ENCODE data around the gene USP2. TPM values are rescaled to one million over a fixed set of nuclear protein-coding genes. Genes with fewer than 3 reads are reported as not detected.

USP2 gene
- total and polyA plus RNA-seq, 4 experiments from 2014 or later, result 0.17 to 0.22 (median 0.21) TPM; not detected in 1

DNA sequence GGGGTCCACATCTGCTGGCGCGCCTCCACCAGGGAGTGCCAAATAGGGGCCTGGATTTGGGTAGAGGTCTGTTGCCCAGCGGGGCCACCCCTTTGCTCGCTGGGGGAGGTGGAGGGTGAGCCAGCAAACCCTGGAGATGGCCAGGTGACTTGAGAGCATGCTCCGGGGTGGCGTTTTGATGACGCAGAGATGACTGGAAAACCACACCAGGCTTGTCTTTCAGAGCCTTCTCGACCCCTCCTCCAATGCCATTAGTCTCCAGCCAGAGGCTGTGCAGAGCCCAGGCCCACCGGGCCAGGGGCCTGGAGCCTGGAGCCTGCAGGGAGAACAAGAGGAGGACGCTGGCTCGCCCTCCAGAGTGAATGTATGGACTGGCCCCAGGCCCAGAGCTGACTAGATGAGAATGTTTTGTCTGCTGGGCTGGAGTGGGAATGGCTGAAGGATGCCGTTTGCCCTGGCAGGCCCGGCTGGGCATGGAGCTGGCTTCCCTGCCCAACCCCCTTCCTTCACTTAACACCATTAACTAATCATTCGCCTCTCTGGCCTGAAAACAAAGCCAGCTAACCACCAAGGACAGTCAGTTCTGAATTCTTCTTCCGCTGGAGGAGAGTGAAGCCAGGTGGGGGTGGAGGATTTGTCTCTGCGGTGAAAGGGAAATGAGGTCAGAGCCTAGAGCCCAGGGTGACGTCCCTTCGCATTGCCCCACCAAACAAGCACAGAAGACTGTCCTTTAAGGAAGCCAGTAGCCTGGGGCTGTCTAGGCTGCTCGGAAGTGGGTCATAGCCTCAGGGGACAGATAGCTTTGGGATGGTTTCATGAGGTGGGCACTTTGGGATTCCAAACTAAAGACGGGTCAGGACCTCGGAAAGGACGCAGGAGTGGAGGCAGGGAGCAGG lies 63.0 kb downstream of the USP2 start:
- ChIA-PET CTCF (ENCODE audit: partially characterized antibody) (interaction anchor here (1.6 kb wide), 2 partner anchors 122 to 150 kb away, joined by 3 to 10 read pairs; partner anchors contain the start of gene NLRX1), POLR2A (ENCODE audit: partially characterized antibody) (interaction anchor here (0.8 to 1.2 kb wide), 2 partner anchors 19 to 112 kb away, joined by 3 to 4 read pairs; partner anchors contain the start of gene CBL)
- Mint-ChIP-seq H3K4me1 (peaks cover 19 to 58% (median 34%) of the 10 kb centered on the region in 4 donors), H3K27ac (peak overlapping the region; percentile 65 to 96 (median 93)), H3K27me3 (peaks cover 1 to 16% of the 10 kb centered on the region in 2 donors), H3K4me3 (peak overlapping the region in 7 of 8 donors; percentile 13 to 83 (median 76)), H3K9me3 (no peaks in the 10 kb centered on the region), H3K36me3 (no peaks in the 10 kb centered on the region)
- H3K9me3 ChIP-seq (ENCODE audit: control insufficient read depth in 1 of 2, low read length in 2 of 2), result no peaks in the 10 kb centered on the region
- no peaks in the 10 kb centered on the region for H3K36me3 ChIP-seq (ENCODE audit: insufficient read depth, low read length)
- H3K27me3 ChIP-seq (ENCODE audit: insufficient read depth, low read length), result peaks cover 10% of the 10 kb centered on the region
- no peak overlapping the region for H3K4me3 ChIP-seq (ENCODE audit: low read length in 2 of 2)
- intact Hi-C loops (cut with micrococcal nuclease), result no loop called here
- H3K4me1 ChIP-seq (ENCODE audit: insufficient read depth, low read length), result peaks cover 64% of the 10 kb centered on the region
- H3K27ac ChIP-seq (ENCODE audit: low read depth, low read length), result peak overlapping the region; percentile 36
- peak; percentile 49 to 76 (median 55) for DNase-seq

DNA sequence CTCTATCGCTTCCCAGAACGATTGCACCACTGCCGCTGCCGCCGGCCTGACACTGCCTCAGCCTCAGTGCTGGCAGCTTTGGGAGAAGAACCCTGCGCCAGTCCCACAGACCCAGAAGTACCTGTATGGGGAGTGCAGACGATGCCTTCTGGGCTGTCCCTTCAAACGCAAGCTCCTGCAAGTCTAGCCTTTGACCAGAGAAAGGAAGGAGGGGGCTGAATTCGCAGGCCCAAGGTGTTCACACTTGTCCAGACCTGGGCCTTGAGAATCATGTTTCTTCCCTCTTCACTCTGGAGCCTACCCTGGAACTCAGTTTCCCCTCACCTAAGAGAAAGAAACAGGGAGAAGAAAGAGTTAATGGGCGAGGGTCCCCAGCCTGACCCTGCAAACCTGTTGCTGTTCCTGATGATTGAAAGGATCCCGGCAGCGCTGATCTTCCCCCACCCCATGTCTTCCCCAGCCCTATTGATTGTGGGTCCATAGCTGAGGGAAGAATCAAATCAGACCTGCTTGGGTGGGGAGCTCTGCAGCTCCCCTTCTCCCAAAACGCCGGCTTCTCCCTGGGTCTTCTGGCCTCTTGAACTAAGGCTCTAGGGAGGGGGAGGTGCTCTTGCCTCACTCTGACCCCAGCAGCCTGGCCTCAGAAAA lies 63.8 kb downstream of the USP2 start:
- H3K9me3 ChIP-seq (ENCODE audit: control insufficient read depth in 1 of 2, low read length in 2 of 2), result no peaks in the 10 kb centered on the region
- no peaks in the 10 kb centered on the region for H3K36me3 ChIP-seq (ENCODE audit: insufficient read depth, low read length)
- H3K27me3 Mint-ChIP-seq, result peaks cover 1 to 16% of the 10 kb centered on the region in 2 donors
- peak overlapping the region in 3 of 7 donors; percentile 23 to 52 (median 46) for H3K27ac Mint-ChIP-seq
- ChIA-PET CTCF (ENCODE audit: partially characterized antibody) (interaction anchor here (1.6 kb wide), 1 partner anchor 121 kb away, joined by 3 read pairs; no protein-coding TSS in a partner anchor), POLR2A (ENCODE audit: partially characterized antibody) (interaction anchor here (0.8 kb wide), 1 partner anchor 20 kb away, joined by 3 read pairs; no protein-coding TSS in a partner anchor)
- H3K4me3 ChIP-seq (ENCODE audit: low read length in 2 of 2), result no peak overlapping the region
- no peaks in the 10 kb centered on the region for H3K36me3 Mint-ChIP-seq
- DNase-seq, result no peak
- intact Hi-C loops (cut with micrococcal nuclease), result no loop called here
- no peaks in the 10 kb centered on the region for H3K9me3 Mint-ChIP-seq
- no peak overlapping the region for H3K27ac ChIP-seq (ENCODE audit: low read depth, low read length)
- peaks cover 60% of the 10 kb centered on the region for H3K4me1 ChIP-seq (ENCODE audit: insufficient read depth, low read length)
- H3K4me1 Mint-ChIP-seq, result peaks cover 17 to 54% (median 32%) of the 10 kb centered on the region in 4 donors
- H3K27me3 ChIP-seq (ENCODE audit: insufficient read depth, low read length), result peaks cover 10% of the 10 kb centered on the region
- H3K4me3 Mint-ChIP-seq, result peak overlapping the region in 2 of 8 donors; percentile 15 to 83

DNA sequence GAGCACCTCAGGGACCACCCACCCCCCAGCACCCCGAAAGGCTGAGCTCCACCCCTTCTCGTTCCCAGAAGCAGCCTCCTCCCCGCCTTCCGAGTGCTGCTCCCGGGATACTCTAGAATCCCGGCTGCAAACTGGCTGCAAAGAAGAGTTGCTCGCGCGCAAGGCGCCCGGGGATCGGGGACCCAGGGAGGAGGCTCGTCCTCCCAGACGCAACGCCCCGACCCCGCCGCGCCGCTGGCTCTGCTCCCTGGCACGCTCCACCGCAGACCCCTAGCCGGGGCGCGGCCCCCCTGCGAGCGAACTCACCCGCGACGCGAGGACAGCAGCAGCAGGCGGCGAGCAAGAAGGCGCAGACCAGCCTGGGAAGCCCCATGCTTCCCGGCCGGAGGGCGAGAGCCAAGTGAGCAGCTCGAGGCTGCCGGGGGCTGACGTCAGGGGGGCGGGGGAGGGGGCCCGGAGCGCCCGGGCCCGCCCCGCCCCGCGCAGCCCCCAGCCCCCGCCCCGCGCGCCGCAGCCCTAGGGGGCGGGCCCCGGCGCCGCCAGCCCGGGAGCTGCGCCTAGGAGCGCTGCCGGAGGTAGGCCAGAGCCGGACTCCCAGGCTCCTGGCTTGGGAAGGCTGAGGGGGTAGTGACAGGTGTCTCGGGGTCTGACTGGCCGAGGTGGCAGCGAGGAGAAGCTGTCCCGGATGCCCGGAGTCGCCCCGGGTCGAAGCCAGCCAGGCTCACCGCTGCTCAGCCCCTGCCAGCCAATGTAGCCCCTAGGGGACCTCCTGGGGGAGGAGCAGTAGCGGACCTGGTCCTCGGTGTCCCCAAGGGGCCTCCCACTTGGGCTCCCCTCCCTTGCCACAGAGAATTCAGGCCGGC lies 64.5 kb downstream of the USP2 start, which contains the start of gene MCAM:
TSS of gene MCAM (minus strand) at position 402 of the 863 bp plus-strand sequence. CDS start at position 373, 29 bp downstream.
- Histone ChIP-seq H3K36me3 (ENCODE audit: insufficient read depth, low read length) (no peaks in the 10 kb centered on the region), H3K4me3 (ENCODE audit: low read length in 2 of 2) (peak within 1 kb of the TSS; percentile 46 to 49), H3K27ac (ENCODE audit: low read depth, low read length) (no peak within 1 kb of the TSS), H3K27me3 (ENCODE audit: insufficient read depth, low read length) (peaks cover 10% of the 10 kb centered on the region), H3K9me3 (ENCODE audit: control insufficient read depth in 1 of 2, low read length in 2 of 2) (no peaks in the 10 kb centered on the region), H3K4me1 (ENCODE audit: insufficient read depth, low read length) (peaks cover 55% of the 10 kb centered on the region)
- Mint-ChIP-seq H3K36me3 (no peaks in the 10 kb centered on the region), H3K4me1 (peaks cover 14 to 49% (median 31%) of the 10 kb centered on the region in 4 donors), H3K27ac (peak within 1 kb of the TSS in 5 of 7 donors; percentile 35 to 70 (median 52)), H3K27me3 (peaks cover 1 to 16% of the 10 kb centered on the region in 2 donors), H3K9me3 (no peaks in the 10 kb centered on the region), H3K4me3 (peak within 1 kb of the TSS; percentile 50 to 83 (median 75))
- POLR2A ChIA-PET (ENCODE audit: partially characterized antibody), result interaction anchor here (0.9 kb wide), 1 partner anchor 9 kb away, joined by 3 read pairs; no protein-coding TSS in a partner anchor
- intact Hi-C loops (cut with micrococcal nuclease), result no loop called here
- CTCF ChIA-PET (ENCODE audit: partially characterized antibody), result interaction anchor here (1.6 to 2.5 kb wide), 2 partner anchors 21 to 120 kb away, joined by 3 to 6 read pairs; no protein-coding TSS in a partner anchor
- DNase-seq, result peak in 1 of 5 donors; percentile 19

DNA sequence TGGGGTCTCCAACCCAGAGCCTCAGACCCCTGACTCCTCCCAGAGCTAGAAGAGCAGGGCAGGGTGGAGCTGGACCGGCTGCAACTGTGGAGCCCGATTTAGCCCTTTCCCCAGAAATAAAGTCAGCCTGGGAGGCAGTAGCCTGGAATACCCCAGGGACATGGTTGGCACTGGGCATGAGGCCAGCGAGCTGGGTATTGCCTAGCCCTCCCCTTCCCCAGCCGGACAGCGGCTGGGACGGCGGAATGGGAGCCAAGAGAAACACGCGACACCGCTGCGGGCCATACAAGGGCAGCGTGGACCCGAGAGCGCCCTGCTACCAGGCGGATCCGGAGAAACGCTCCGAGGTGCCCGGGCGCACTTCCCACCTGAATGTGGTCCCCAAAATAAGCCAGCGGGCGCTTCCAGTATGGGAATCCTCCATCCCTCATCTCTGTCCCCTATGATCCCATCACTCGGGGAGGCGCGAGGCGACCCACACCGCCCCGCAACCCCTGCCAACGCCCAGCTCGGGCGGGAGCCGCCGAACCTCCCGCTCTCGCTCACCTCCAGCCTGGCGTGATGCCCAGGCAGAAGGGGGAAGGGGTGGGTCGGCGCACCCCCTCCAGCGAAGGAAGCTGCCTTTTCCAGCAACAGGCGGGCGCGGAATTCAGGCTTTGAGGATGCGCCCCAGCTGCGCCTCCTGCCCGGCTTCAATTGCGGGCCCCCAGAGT lies 65.3 kb downstream of the USP2 start:
- Mint-ChIP-seq H3K36me3 (no peaks in the 10 kb centered on the region), H3K9me3 (no peaks in the 10 kb centered on the region), H3K4me3 (peak overlapping the region; percentile 67 to 82 (median 75)), H3K27me3 (peaks cover 1 to 16% of the 10 kb centered on the region in 2 donors), H3K27ac (peak overlapping the region in 2 of 7 donors; percentile 65 to 70), H3K4me1 (peaks cover 11 to 42% (median 25%) of the 10 kb centered on the region in 4 donors)
- intact Hi-C loops (cut with micrococcal nuclease), result no loop called here
- Histone ChIP-seq H3K36me3 (ENCODE audit: insufficient read depth, low read length) (no peaks in the 10 kb centered on the region), H3K4me3 (ENCODE audit: low read length in 2 of 2) (peak overlapping the region; percentile 46 to 49), H3K4me1 (ENCODE audit: insufficient read depth, low read length) (peaks cover 50% of the 10 kb centered on the region), H3K9me3 (ENCODE audit: control insufficient read depth in 1 of 2, low read length in 2 of 2) (no peaks in the 10 kb centered on the region), H3K27me3 (ENCODE audit: insufficient read depth, low read length) (peaks cover 10% of the 10 kb centered on the region), H3K27ac (ENCODE audit: low read depth, low read length) (no peak overlapping the region)
- ChIA-PET CTCF (ENCODE audit: partially characterized antibody) (interaction anchor here (1.0 to 2.7 kb wide), 4 partner anchors 8 to 32 kb away, joined by 3 to 22 read pairs (median 6); no protein-coding TSS in a partner anchor), POLR2A (ENCODE audit: partially characterized antibody) (interaction anchor here (0.9 to 1.3 kb wide), 2 partner anchors 8 kb away, joined by 3 to 6 read pairs; no protein-coding TSS in a partner anchor)
- no peak for DNase-seq

DNA sequence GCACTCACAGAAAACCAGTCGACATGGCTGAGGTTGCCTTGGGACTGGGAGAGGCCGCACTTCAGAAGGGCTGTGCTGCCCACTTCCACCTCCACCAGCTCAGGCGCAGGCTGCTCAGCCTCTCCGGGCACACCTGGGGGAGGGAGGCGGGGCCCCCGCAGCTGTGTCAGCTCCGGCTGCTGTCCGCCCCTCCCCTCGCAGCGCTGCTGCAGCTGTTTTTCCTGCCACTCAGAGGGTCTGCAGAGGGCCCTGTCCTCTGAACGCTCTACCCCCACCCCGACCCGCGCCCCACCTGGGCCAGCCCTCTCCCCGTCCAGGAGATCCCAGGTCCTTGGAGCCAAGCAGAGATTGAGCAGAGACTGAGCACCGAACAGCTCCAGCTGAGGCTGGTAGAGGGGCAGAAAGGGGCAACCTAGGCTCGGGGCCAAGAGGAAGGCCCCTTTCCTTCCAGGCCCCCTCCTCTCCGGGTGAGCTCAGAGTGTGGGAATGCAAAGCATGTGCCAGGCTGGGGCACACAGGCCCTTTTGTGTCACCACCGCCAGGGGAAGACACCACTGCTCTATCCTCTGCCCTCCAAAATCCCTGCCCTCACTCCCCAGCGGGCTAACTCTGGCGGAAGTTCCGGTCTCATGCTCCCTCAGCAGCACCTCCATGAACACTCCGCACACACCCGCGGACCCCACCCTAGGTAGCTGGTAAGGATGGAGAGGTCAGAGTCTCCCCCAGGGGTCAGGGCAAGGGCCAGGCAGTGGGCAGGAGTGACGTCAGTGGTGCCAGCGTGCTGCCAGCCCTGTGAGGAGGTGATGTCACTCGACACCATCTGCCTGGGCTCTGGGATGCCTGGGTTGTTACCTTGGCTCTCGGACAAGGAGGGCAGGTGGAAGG lies 66.1 kb downstream of the USP2 start:
- Mint-ChIP-seq H3K4me1 (peaks cover 11 to 42% (median 24%) of the 10 kb centered on the region in 4 donors), H3K27me3 (peaks cover 1 to 16% of the 10 kb centered on the region in 2 donors), H3K27ac (peak overlapping the region in 4 of 7 donors; percentile 15 to 70 (median 58)), H3K9me3 (no peaks in the 10 kb centered on the region), H3K4me3 (peak overlapping the region; percentile 67 to 82 (median 75)), H3K36me3 (no peaks in the 10 kb centered on the region)
- peak overlapping the region; percentile 46 to 49 for H3K4me3 ChIP-seq (ENCODE audit: low read length in 2 of 2)
- POLR2A ChIA-PET (ENCODE audit: partially characterized antibody), result interaction anchor here (0.5 to 1.6 kb wide), 6 partner anchors 8 to 109 kb away, joined by 3 to 6 read pairs (median 3); partner anchors contain the start of gene CBL
- no peak overlapping the region for H3K27ac ChIP-seq (ENCODE audit: low read depth, low read length)
- intact Hi-C loops (cut with micrococcal nuclease), result no loop called here
- DNase-seq, result peak; percentile 44 to 69 (median 56)
- H3K36me3 ChIP-seq (ENCODE audit: insufficient read depth, low read length), result no peaks in the 10 kb centered on the region
- CTCF ChIA-PET (ENCODE audit: partially characterized antibody), result interaction anchor here (1.0 to 2.7 kb wide), 4 partner anchors 8 to 31 kb away, joined by 3 to 22 read pairs (median 6); no protein-coding TSS in a partner anchor
- H3K4me1 ChIP-seq (ENCODE audit: insufficient read depth, low read length), result peaks cover 46% of the 10 kb centered on the region
- no peaks in the 10 kb centered on the region for H3K9me3 ChIP-seq (ENCODE audit: control insufficient read depth in 1 of 2, low read length in 2 of 2)
- peaks cover 10% of the 10 kb centered on the region for H3K27me3 ChIP-seq (ENCODE audit: insufficient read depth, low read length)

Data from CD4-positive, alpha-beta memory T cell (primary cell).